GM15510 (cell line): ENCODE data around the gene EXD2.

Experiments
- POLR2A ChIP-seq: IDR thresholded peaks from 3 replicates; pipeline ENCODE4 v1.6.1; 2011; ENCODE audit warnings: borderline replicate concordance; ENCODE audit not compliant: insufficient read length; ENCODE audit errors: extremely low read depth

EXD2 gene

DNA sequence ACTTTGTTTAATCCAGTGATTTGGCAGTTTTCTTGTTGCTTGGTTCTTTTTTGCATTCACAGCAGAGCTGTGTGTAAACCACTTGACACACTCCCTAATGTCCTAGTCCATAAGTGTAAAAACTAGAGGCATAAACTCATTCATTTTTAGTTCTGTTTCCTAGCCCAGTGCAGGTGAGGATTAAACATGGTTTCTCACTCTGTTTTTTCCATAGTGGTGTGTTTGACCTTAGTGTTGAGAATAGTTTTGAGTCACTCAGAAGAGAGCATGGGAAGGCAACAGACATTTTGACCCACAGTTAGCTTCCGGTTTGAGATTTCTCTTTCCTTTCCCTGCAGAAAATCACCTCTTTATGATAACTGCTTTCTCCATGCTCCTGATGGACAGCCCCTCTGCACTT lies 44.4 kb downstream of the EXD2 start:
- no peak for TF ChIP-seq POLR2A

DNA sequence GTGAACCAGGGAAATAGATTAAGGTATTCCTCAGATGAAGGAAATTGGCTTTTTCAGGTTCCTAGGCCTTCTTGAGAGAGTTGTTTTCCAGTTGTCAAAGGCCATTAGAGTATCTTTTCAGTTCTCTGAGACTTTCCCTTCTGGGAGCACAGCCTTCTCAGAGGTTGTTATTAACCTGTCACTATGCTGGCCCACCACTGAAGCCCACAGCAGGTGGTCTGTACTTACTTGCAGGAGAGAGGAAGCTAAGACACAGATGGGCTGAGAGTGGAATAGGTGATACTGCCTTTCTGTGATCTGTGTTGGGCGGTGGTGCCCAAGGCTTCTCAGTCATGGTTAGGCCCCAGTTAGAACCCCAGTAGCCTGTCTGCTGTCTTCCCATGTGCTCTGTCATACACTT lies 45.8 kb downstream of the EXD2 start:
- no peak for TF ChIP-seq POLR2A

DNA sequence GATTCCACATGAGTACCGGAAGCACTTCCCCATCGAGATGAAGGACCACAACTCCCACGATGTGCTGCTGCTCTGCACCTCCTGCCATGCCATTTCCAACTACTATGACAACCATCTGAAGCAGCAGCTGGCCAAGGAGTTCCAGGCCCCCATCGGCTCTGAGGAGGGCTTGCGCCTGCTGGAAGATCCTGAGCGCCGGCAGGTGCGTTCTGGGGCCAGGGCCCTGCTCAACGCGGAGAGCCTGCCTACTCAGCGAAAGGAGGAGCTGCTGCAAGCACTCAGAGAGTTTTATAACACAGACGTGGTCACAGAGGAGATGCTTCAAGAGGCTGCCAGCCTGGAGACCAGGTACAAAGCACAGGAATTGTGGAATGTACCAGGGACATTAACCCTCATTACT lies 46.3 kb downstream of the EXD2 start:
- no peak for TF ChIP-seq POLR2A

DNA sequence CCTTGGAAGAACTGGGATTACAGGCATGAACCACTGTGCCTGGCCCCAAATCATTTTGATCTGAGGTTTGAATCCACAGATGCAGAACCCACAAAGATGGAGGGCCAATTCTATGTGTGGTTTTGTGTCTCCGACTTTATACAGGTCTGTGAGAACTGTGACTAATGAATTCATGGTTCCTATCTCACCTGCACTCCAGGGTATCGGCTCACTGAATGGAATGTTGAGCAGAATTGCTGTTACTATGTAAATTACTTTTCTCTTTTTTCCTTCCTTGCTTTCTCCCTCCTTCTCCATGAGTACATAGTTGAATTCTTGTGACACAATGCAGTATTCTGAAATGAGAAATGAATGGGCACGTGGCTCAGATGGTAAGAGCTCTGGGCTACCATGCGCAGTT lies 47.6 kb downstream of the EXD2 start:
- TF ChIP-seq POLR2A, result no peak

DNA sequence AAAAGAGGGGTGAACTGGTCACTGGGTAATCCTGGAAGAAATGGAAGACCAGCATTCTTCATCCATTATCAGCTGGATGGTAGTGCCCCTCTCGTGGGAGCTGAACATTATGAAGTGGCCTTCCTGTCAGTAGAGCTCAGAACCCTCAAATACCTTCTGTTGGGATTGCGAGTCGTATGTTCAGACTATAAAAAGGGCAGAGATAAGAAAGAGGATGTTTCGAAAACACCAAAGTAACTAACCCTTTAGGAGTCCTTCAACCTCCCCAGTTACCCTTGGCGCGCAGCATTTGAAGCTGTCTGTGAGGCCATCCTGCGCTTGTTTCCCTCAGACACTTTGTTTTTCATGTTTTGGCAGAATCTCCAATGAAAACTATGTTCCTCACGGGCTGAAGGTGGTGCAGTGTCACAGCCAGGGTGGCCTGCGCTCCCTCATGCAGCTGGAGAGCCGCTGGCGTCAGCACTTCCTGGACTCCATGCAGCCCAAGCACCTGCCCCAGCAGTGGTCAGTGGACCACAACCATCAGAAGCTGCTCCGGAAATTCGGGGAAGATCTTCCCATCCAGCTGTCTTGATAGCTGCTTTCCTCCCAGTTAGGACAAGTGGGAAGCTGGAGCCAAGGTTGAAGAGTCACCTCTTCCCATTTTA lies 49.4 kb downstream of the EXD2 start:
- TF ChIP-seq POLR2A, result no peak

DNA sequence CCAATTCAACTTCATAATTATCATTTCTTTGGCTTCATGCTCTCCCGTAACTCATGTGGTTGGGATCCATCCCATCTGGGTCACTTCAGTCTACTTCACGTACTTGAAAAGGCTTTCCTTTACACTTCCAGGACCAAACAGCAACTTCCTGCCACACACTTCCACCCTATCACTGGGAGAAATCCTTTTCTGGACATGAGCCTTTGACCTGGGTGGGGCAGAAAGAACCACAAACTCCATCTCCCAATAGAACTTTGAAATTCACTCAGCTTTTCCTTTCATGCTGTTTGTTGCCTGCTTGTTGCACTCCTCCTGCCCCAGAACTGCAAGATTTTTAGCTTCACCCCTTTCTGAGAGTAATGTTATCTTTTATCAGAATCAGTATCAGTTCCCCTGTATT lies 50.3 kb downstream of the EXD2 start:
- no peak for TF ChIP-seq POLR2A

DNA sequence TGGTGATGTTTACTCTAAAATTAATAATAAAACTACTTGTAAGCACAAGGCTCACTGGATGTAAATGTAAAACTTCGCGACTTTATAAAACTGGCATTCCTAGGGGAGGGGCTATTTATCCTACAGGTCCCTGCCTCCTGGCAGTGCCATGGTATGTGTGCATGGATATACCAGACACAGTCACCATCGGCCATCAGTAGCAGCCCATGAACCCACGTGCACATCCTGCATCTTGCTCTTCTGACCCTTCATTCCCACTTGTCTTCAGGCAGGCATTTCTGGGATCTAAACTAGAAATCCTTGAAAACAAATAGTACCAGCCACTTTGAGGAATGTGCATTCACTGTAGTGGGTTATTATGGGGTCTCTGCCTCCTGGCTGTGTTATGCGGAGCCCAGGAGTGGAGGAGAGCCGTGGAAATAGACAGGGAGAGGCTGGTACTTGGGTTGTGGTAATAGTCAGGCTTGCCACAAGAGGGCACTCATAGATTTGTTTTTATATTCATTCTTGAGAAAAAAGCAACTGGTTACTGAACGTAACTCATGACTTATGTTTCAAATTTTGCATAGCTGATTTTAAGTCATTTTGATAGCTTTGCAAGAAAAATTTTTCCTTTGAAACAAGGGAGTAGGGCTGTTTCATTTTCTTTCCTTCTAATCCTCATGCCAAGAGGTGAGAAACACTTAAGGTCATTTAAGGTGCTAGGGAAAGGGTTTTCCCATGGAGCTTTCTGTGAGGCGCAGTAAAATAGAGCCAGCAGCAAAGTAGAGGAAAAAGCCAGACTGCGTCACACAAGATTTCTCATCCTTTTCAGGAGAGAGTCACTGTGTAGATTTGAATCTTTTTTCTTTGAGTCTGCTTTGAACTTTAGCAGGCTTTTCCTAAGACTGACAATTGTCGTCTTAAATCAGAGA lies 51.3 kb downstream of the EXD2 start:
- no peak for TF ChIP-seq POLR2A

DNA sequence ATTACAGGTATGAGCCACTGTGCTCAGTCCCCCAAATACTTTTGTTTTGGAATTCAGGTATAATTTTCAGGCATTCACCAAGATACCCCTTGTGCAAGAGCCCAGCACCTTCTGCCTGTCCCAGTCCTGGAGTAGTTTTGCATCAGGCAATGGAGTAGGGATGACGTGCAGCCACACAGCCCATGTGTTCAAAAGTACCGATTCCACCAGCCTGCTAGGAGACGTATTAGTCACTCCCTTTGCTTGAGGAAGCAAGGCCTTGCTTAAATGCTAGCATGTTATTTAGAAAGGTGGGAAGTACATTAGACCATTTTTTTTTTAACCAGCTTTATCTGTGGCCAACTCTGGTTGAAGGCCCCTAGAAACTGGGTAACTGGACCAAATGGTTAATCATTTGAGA lies 53.6 kb downstream of the EXD2 start:
- TF ChIP-seq POLR2A, result no peak

DNA sequence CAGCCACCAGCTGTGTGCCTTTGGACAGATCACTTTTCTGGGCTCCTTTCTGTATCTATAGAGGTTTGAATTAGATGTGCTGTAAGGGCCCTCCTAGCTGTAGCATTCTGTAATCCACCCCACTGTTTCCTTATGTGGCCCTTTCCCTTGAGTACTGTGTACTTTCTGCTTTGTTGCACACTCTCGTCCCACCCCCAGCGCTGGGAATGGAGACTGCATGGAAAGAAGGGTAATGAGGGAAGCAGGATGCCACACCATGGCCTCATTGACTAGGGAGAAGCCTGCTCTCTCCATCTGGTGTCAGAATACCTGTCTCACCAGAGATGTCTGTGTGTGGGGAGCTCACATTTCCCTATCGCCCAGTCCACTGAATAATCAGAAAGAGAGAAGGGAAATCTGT lies 55.0 kb downstream of the EXD2 start:
- TF ChIP-seq POLR2A, result no peak

DNA sequence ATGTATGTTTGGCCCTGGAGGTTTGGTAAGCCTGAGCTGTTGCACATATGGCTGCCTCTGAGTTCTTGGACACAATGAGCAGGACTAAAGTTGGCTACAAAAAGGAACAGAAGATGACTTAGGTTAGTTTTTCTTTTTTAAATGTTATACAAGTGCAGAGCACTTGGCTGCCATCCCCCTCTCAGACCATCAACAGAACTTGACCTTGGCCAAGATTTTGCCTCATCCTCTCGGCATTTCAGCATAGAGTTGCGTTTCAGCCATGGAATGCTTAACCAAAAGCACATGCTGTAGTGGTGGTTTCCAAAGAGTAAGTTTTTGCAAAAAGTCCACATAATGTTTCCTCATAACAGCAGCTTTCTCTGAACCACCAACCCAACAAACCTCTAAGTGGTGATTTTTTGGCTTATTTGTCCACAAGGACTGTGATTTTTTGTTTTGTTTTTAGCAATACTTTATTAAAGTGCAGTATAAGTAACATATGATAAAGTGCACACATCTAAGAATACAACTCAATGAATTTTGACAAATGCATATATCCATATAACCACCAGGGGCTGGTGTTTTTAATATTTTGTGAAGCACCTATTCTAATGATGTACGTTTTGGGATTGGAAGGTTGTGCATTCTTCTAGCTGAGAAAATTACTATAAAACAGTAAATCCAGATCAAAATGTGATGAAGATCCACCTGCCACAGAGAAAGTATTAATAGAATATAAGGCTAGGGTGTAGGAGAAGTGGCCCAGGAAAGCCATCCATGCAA lies 56.6 kb downstream of the EXD2 start:
- no peak for TF ChIP-seq POLR2A

DNA sequence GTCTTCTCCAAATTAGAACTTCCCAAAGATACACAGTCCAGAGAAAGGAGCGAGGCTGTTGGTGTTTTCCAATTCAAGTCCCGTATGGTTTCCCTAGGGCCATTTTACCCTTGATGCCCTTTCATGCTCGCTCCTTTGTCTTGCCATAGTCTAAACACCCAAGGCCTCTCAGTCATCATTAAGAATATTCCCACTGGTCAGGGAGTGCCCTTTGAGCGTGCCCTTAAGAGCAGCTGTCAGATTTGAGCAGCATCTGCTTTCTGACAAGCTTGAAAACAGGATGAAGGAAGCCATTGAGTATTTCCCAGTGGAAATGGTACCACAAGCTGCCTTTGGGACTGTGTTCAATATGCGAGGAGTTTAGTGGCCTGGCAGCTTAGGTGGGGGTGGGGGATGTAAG lies 58.3 kb downstream of the EXD2 start:
- no peak for TF ChIP-seq POLR2A

DNA sequence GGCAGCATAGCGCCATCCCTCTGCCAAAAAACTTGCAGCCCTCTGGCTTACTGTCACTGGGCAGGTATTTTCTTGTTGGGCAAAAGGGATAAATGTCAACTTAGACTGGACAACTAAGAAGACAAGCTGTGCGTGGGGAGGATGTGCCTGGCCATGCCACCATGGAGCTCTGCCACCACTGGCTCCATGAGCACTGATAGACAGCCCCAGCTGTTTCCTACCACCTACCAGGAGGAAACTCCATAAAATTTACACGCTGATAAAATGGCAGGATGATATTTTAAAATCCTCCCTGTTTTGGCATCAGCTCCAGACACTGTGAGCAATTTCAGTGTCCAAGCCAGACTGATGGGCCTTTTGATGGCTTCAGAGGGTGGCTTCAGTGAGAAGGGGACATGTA lies 61.6 kb downstream of the EXD2 start:
- TF ChIP-seq POLR2A, result no peak

DNA sequence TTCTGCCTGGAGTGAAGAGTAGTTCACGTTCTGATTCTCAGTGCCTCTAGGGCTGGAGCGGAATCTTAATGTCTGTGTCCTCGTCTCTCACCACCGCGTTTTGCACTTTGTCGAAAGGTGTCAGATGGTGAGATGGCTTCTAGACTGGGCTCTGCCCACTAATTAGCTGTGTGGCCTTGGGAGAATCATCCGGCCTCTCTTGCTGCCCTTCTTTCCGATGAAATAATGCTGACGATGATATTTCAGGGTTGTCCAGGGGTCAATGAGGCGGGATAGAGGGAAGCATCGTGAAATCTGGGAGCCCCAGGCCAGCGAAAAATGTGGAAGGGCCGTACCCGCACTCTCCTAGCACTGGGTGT lies 67.8 kb downstream of the EXD2 start:
- TF ChIP-seq POLR2A, result no peak

DNA sequence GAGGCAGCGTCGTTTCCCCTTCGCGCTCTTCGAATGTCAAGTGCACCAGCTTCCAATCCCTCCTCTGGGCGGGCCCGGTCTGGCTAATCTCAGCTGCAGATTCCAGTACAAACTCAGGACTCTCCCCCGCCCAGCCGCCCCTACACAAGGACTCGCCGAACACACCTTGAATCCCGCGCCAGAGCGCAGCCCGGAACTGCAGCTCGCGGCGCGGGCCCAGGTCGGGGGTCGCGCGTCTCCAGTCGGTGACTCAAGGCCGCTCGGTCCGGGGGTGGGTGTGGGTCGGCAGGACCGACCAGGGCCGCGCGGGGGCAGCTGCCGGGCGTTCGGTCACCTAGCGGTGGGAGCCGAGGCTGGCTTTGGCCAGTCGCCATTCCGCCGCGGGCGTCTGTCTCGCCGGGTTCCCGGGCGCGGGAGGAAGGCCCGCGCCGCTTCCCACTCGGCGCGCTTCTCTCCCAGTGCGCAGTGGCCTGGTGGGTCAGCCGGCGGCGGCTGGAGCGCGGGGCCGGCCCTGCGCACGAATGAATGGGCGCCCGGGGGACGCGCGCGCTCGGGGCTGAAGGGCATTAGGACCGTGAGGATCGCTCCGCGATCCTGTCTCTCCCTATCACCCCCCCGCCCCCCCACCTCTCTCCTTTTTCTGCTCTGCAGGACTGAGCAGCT lies 68.4 kb downstream of the EXD2 start, which contains the start of gene GALNT16:
TSS of gene GALNT16 (plus strand) at position 632 of the 663 bp plus-strand sequence. CDS start 133 bp downstream, outside the sequence.
- TF ChIP-seq POLR2A, result no peak
